Mucosa of stomach (tissue), 1 donor: ENCODE measurements around the gene REC8.

Experiments used
- H3K27me3 ChIP-seq: one replicate; pipeline ENCODE4 v1.7.0; 2013; ENCODE audit warnings: mild to moderate bottlenecking, low read length; ENCODE audit not compliant: control insufficient read depth, insufficient read depth
- H3K36me3 ChIP-seq: one replicate; pipeline ENCODE4 v1.7.0; 2013; ENCODE audit warnings: low read length; ENCODE audit not compliant: control insufficient read depth, insufficient read depth
- H3K4me1 ChIP-seq: one replicate; pipeline ENCODE4 v1.7.0; 2013; ENCODE audit warnings: mild to moderate bottlenecking, low read length; ENCODE audit not compliant: control insufficient read depth, insufficient read depth
- H3K4me3 ChIP-seq: one replicate; pipeline ENCODE4 v1.7.0; 2013; ENCODE audit warnings: low read length
- H3K9ac ChIP-seq: one replicate; pipeline ENCODE4 v1.7.0; 2013; ENCODE audit warnings: mild to moderate bottlenecking, low read length, moderate library complexity
- H3K9me3 ChIP-seq: one replicate; pipeline ENCODE4 v1.7.0; 2013; ENCODE audit warnings: mild to moderate bottlenecking, low read length, moderate library complexity; ENCODE audit not compliant: control insufficient read depth
- donor health status: Pancreatic carcinoma.

REC8 gene

GRCh38 chr14:24172871-24173281, 996 bp downstream of the REC8 start:
- Histone ChIP-seq H3K27me3 (no peaks in the 10 kb centered on the region), H3K4me1 (no peaks in the 10 kb centered on the region), H3K36me3 (no peaks in the 10 kb centered on the region), H3K9me3 (no peaks in the 10 kb centered on the region), H3K9ac (no peak overlapping the region), H3K4me3 (no peak overlapping the region)

DNA sequence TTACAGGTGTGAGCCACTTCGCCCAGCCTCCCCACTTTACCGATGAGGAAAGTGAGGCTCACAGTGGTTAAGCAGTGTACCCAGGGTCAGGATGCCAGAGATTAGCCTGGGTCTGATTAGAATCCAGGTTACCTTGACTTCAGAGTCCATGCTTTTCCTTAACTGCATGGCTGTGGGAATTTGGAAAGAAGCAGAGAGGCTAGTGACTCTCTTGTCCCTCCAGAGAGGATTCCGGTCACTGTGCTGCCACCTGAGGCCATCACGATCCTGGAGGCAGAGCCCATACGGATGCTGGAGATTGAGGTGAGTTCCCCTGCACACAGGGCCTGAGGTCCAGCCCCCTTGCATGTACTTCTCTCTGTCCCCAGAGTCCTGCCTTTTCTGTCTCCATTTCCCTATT, 4.7 kb downstream of the REC8 start:
- Histone ChIP-seq H3K4me3 (no peak overlapping the region), H3K9me3 (no peaks in the 10 kb centered on the region), H3K27me3 (no peaks in the 10 kb centered on the region), H3K9ac (no peak overlapping the region), H3K36me3 (peaks cover 4% of the 10 kb centered on the region), H3K4me1 (no peaks in the 10 kb centered on the region)

DNA sequence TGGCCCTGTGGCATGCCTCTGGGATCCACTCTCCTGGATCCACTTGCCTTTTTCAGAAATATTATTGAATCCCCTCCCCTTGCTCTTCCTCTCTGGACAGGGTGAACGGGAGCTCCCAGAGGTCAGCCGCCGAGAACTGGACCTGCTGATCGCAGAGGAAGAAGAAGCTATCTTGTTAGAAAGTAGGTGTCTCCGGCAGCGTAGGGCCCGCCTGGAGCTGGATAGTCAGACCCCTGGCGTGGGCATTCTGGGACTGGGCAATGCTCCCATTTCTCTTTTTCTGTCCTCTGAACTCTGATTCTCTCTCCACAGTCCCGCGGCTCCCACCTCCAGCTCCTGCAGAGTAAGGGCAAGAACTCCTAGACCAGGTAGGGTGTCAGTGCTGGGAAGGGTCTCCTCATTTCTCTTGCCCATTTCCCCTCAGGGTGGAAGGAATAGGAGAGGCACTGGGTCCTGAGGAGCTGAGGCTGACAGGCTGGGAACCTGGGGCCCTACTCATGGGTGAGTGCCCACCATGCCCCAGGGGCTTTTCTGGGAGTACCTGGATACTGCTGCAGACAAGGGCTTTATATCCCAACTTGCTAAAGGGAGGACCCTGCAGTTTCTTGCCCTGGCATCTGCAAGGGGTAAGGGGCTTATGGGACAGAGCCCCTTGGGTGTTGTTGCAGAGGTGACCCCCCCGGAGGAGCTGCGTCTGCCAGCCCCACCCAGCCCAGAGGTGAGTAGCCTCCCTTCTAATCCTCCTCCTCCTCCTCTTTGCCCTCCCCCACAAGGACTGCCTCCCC, 5.4 kb downstream of the REC8 start:
- Histone ChIP-seq H3K36me3 (peaks cover 4% of the 10 kb centered on the region), H3K9me3 (no peaks in the 10 kb centered on the region), H3K4me3 (no peak overlapping the region), H3K27me3 (no peaks in the 10 kb centered on the region), H3K4me1 (no peaks in the 10 kb centered on the region), H3K9ac (no peak overlapping the region)

GRCh38 chr14:24177891-24178290, 6.0 kb downstream of the REC8 start:
- H3K9ac ChIP-seq: no peak overlapping the region
- H3K4me1 ChIP-seq: no peaks in the 10 kb centered on the region
- peaks cover 4% of the 10 kb centered on the region for H3K36me3 ChIP-seq
- no peaks in the 10 kb centered on the region for H3K27me3 ChIP-seq
- no peaks in the 10 kb centered on the region for H3K9me3 ChIP-seq
- H3K4me3 ChIP-seq: no peak overlapping the region

DNA sequence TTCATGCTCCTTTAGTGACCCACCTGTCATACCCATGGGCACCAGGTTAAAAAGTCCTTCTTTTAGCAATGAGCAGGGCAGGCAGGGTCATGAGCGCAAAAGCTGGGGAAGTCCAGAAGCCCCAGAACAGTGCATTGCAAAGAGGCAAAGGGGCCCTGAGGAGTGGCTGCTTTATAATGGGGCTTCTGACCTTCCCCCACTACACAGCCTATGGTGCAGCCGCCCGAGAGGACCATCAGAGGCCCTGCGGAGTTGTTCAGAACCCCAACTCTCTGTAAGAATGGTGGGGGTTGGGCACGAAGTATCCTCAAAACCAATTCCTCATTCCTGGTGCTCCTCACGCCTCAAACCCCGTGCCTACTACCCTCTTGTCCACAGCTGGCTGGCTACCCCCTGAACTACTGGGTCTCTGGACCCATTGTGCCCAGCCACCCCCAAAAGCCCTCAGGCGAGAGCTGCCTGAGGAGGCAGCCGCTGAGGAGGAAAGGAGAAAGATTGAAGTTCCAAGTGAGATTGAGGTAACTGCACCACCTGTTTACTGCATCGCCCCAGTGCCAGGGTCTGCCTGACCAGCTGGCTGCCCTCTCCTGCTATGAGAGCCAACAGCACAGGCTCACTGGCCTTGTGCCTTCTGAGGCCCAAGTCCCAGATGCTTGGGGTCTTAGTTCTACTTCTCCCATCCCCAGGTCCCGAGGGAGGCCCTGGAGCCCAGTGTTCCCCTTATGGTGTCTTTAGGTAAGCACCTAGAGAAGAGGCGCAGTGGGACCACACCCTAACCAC, 6.7 kb downstream of the REC8 start:
- H3K27me3 ChIP-seq: no peaks in the 10 kb centered on the region
- H3K36me3 ChIP-seq: peaks cover 4% of the 10 kb centered on the region

GRCh38 chr14:24179294-24179960, 7.5 kb downstream of the REC8 start:
- Histone ChIP-seq H3K27me3 (no peaks in the 10 kb centered on the region), H3K4me1 (no peaks in the 10 kb centered on the region), H3K9ac (no peak overlapping the region), H3K4me3 (no peak overlapping the region), H3K9me3 (no peaks in the 10 kb centered on the region), H3K36me3 (peaks cover 4% of the 10 kb centered on the region)

More for the DNA sequence above, 6.7 kb downstream of the REC8 start:
- no peak overlapping the region for H3K9ac ChIP-seq
- no peaks in the 10 kb centered on the region for H3K4me1 ChIP-seq
- no peaks in the 10 kb centered on the region for H3K9me3 ChIP-seq
- H3K4me3 ChIP-seq: no peak overlapping the region

DNA sequence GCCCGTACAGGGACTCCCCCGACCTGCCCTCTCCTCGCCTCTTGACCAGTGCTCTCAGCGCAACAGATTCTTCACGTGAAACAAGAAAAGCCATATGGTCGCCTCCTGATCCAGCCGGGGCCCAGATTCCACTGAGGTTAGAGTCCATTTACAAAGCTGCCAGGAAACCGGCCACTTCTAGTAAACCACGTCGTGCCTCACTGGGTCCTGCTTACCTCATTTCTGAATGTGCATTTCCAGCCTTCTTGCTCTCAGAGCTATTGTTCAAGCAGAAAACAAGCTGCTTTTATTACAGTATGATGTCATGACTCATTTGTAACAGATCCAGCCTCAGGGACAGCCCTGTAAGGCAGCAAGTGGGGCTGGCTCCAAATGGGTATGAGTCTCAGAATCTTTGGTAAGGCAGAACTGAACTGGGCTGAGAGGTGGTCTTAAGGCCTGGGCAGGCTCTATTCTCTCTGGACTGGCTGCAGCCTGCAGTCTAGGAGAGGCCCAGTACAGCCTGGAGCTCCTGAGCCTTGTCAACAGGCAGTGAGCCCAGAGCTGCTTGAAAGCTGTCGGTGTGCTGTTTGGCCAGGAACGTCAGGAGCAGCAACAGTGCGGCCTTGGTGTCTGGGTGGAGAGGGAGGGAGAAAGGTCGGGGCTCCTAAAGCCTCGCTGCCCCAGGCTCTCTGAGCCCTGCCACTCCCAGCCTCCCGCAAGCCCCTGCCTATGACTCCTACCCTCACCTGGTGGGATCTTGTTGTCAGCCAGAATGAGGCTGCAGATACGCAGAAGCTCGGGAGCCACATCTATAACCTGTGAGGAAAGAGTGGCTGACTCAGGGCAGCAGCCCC, 8.3 kb downstream of the REC8 start:
- H3K36me3 ChIP-seq: peaks cover 4% of the 10 kb centered on the region
- H3K9ac ChIP-seq: no peak overlapping the region
- H3K4me3 ChIP-seq: no peak overlapping the region
- no peaks in the 10 kb centered on the region for H3K9me3 ChIP-seq
- no peaks in the 10 kb centered on the region for H3K4me1 ChIP-seq
- no peaks in the 10 kb centered on the region for H3K27me3 ChIP-seq

DNA sequence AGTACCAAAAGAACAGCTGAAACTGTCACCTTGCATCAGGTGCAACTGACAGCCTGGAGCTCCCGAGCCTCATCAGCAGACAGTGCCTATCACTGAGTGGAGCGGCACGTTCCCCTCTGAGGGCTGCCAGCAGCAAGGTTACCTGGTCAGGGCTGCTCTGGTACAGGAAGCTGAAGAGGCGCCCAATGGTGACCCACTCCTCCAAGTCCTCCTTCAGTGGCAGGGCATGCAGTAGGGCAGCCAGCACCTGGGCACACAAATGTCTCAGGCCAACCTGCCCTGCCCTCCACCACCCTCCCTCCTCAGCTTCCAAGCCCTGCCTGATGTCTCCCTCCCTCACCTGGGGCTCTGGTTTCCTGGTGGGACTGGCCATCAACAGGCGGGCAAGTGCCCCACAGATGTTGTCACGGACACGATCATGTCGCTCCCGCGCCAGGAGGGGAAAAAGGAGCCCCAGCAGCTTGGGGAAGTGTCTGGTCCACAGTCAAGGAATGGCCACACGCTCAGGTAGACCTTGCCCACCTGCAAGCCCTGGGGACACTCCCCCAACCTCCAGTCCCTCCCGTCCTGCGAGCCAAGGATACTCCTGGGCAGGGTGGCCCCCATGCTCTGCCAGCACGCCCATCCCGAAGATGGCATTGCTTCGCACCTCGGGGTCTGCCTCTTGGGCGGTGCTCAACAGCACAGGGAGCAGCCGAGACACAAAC, 9.6 kb downstream of the REC8 start:
- Histone ChIP-seq H3K4me3 (no peak overlapping the region), H3K4me1 (no peaks in the 10 kb centered on the region), H3K9ac (no peak overlapping the region), H3K9me3 (no peaks in the 10 kb centered on the region), H3K36me3 (peaks cover 12% of the 10 kb centered on the region), H3K27me3 (no peaks in the 10 kb centered on the region)

GRCh38 chr14:24182110-24182882, 10.4 kb downstream of the REC8 start:
- H3K36me3 ChIP-seq: peaks cover 14% of the 10 kb centered on the region

GRCh38 chr14:24183014-24183481, 11.2 kb downstream of the REC8 start:
- peaks cover 14% of the 10 kb centered on the region for H3K36me3 ChIP-seq
- H3K4me3 ChIP-seq: no peak overlapping the region
- no peak overlapping the region for H3K9ac ChIP-seq
- H3K9me3 ChIP-seq: no peaks in the 10 kb centered on the region
- H3K27me3 ChIP-seq: no peaks in the 10 kb centered on the region
- peaks cover 4% of the 10 kb centered on the region for H3K4me1 ChIP-seq

More at GRCh38 chr14:24182110-24182882, 10.4 kb downstream of the REC8 start:
- Histone ChIP-seq H3K27me3 (no peaks in the 10 kb centered on the region), H3K4me1 (no peaks in the 10 kb centered on the region), H3K9ac (no peak overlapping the region), H3K4me3 (no peak overlapping the region), H3K9me3 (no peaks in the 10 kb centered on the region)
